Measurements from ENCODE around the gene MT4.
"Not testable (repeated sequence)": the region's sequence is repeated elsewhere in the genome, so short reads cannot be mapped to it uniquely, and the experiment has no call there.

MT4 gene

GRCh38 chr16:56559109-56559508 lies 5.8 kb upstream of the MT4 start:
- no peak for DNase-seq (ENCODE audit: low read depth in 2 of 2)

GRCh38 chr16:56560447-56560846 lies 4.4 kb upstream of the MT4 start:
- no peak for DNase-seq (ENCODE audit: low read depth in 2 of 2)

DNA sequence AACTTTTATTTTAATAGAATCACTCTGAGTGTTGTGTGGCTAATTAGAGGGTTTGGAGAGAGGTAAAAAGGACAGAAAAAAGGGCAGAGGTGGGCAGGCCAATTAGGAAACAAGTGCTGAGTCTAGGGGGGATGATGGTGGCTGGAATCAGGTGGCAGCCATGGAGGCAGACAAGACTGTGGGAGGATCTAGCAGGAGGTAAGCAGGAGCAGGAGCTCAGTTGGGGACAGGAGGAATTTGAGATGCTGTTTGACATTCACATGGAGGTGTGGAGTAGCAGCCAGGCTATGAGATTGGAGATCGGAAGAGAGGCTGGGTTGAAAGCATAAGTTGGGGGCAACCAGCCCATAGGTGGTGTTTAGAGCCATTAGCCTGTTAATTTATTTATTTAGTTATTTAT lies 3.7 kb upstream of the MT4 start:
- no peak for DNase-seq (ENCODE audit: low read depth in 2 of 2)

GRCh38 chr16:56569971-56570370 lies 5.1 kb downstream of the MT4 start:
- no peak for DNase-seq (ENCODE audit: low read depth in 2 of 2)

- DNase-seq (ENCODE audit: low read depth in 2 of 2): no peak
Measured at GRCh38 chr16:56571525-56571924, 6.7 kb downstream of the MT4 start.

GRCh38 chr16:56574625-56575024 lies 9.8 kb downstream of the MT4 start:
- no peak for DNase-seq (ENCODE audit: low read depth in 2 of 2)

DNA sequence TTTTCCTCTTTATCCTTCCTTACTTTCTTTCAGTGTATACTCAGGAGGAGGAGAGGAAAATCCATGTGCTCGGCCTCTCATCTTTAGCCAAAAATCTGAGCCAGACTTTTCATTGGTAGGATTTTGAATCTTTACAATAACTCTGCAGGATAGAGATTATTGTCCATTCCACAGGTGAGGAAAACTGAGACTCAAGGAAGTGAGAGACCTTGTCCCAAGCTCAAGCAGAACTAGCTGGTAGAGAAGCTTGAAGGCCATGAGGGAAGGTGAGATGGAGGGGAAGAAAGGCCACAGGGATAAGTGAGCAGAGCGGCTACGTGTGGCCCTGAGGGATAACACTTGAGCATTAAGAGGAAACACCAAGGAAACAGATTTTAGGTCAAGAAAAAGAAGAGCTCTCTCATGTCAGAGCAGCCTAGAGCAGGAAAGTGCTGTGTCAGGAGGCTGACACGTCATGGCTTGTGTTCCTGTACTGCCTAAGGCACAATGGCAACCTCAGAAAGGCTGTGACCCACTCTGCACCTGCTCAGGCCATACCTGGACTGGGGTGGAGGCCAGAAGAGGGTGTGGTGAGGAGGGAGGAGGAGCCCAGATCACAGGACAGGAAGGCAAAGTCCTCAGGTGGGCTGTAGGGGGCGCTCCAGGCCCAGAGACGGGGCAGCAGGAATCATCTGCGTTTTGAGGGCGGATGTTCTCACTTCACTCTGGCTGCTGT lies 11.9 kb downstream of the MT4 start:
- DNase-seq (ENCODE audit: low read depth in 2 of 2): peak; percentile 63 to 71

DNA sequence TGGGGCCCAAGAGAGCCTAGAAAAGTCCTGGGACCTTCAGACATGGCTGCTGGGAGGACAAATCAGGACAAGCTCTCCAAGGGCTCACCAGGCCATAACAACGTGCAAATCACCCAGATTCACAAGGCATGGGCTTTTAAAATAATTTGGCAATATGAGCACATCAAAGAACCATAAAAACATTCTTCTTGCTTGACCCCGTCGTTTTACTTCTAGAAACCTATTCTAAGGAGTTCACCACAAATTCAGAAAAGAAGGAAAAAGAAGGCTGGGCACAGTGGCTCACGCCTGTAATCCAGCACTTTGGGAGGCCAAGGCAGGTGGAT lies 12.4 kb downstream of the MT4 start:
- DNase-seq (ENCODE audit: low read depth in 2 of 2): no peak

GRCh38 chr16:56580391-56581048 lies 15.6 kb downstream of the MT4 start:
- no peak for DNase-seq (ENCODE audit: low read depth in 2 of 2)

- not testable (repeated sequence) for DNase-seq (ENCODE audit: low read depth in 2 of 2)
Measured at GRCh38 chr16:56582911-56583310, 18.0 kb downstream of the MT4 start.

- DNase-seq (ENCODE audit: low read depth in 2 of 2): no peak
Measured at GRCh38 chr16:56583351-56584168, 18.7 kb downstream of the MT4 start.

GRCh38 chr16:56584276-56584675 lies 19.4 kb downstream of the MT4 start:
- DNase-seq (ENCODE audit: low read depth in 2 of 2): no peak

- DNase-seq (ENCODE audit: low read depth in 2 of 2): no peak
Measured at GRCh38 chr16:56588781-56589140, 23.9 kb downstream of the MT4 start.

GRCh38 chr16:56589141-56590039 lies 24.5 kb downstream of the MT4 start, which contains the start of gene MT3:
Gene MT3, plus strand, starts transcription at chr16:56589528. Its CDS starts 63 bp downstream, at chr16:56589591.
- no peak for DNase-seq (ENCODE audit: low read depth in 2 of 2)

- no peak for DNase-seq (ENCODE audit: low read depth in 2 of 2)
Measured at GRCh38 chr16:56591377-56592060, 26.6 kb downstream of the MT4 start.

DNA sequence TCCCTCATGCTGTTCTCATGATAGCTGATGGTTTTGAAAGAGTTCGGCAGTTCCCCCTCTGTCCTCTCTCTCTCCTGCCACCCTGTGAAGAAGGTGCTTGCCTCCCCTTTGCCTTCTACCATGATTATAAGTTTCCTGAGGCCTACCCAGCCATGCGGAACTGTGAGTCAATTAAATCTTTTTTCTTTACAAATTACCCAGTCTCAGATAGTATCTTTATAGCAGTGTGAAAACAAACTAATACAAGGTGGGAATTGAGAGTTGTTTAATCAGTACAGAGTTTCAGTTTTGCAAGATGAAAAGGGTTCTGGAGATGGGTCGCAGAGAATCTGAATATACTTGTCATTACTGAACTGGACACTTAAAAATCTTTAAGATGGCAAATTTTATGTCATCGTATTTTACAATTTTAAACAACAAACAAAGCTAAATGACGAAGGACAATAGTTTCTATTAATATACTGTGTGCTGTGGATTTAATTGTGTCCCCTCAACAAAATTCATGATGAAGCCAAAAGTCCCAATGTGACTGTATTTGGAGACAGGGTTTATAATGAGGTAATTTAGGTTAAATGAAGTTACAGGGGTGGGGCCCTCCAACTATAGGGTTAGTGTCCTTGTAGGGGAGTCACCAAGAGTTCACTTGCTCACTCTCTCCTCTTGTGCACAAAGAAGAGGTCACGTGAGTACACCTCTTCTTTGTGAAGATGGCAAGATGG lies 28.9 kb downstream of the MT4 start:
- DNase-seq (ENCODE audit: low read depth in 2 of 2): no peak

- no peak for DNase-seq (ENCODE audit: low read depth in 2 of 2)
Measured at GRCh38 chr16:56594292-56594619, 29.4 kb downstream of the MT4 start.

- no peak for DNase-seq (ENCODE audit: low read depth in 2 of 2)
Measured at GRCh38 chr16:56600398-56600999, 35.6 kb downstream of the MT4 start.

DNA sequence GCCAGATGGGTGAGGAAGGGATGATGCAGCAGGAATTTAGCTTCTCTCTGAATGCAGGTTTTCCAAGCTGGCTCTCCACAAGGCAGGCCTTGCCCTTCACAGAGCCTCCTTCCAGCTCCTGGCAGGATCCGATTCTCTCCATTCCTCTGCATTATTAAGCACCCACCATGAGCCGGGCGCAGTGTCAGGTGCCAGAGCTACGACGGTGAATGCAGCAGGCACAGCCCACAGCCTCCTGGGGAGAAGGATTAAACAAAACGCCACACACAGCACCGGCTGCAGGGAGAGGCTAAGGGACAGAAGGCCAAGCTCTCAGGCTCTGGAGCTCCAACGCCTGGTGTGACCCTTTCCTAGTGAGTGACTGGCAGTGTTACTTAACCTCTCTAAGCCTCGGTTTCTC lies 36.5 kb downstream of the MT4 start:
- no peak for DNase-seq (ENCODE audit: low read depth in 2 of 2)

DNA sequence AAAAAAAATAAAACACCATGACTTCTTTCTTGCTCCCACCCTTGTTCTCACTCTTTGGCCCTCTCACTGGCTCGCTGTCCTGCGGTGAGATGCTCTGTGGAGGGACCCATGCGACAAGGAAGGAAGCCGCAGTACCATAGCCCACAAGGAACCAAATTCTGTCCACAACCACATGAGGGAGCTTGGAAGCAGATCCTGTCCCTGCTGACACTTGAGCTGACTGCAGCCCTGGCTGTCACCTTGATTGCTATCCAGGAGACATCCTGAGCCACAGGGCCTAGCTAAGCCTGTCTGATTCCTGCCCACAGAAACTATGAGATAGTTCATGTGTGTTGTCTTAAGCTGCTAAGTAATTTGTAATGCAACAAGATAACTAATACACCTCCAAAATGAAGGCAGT lies 38.7 kb downstream of the MT4 start:
- no peak for DNase-seq (ENCODE audit: low read depth in 2 of 2)
